IMR-90 (cell line): ENCODE measurements around the gene CPNE9. TPM values are rescaled to one million over a fixed set of nuclear protein-coding genes. Genes with fewer than 3 reads are reported as not detected.
A peak's percentile ranks its signal among the peaks of the same experiment; 100 is the strongest.

Source experiments
- ATAC-seq: fragments of 200-7000 bp; cut with Tn5 transposase; 2 replicates; pipeline ENCODE4 v1.9.1; 2020; ENCODE audit warnings: low read depth, mild to moderate bottlenecking, moderate library complexity
- BruUV-seq: library from RNA; stranded (reverse); fragments of 400-500 nt; replicated peaks from 2 replicates; lab custom pipeline; 2021; lab: Mats Ljungman, UMichigan
- CTCF ChIA-PET: fragments of 300-600 bp; formaldehyde crosslinking; extraction: SDS; loops from one replicate; lab custom pipeline; 2021; ENCODE audit warnings: antibody characterized with exemption; lab: Yijun Ruan, JAX
- POLR2A ChIA-PET: fragments of 300-600 bp; sonication (Branson Sonifier 250); formaldehyde crosslinking; loops from one replicate; lab custom pipeline; 2022; ENCODE audit warnings: antibody characterized with exemption; ENCODE audit not compliant: unreplicated experiment; lab: Charles Lee
- DNase-seq: peaks from one replicate; pipeline ENCODE4 v3.0.0; 2013
- H2AFZ ChIP-seq: replicated peaks from 2 replicates; pipeline ENCODE3; 2013; ENCODE audit warnings: low read length, mild to moderate bottlenecking; ENCODE audit not compliant: poor library complexity
- H2AK5ac ChIP-seq: 2 replicates; pipeline ENCODE4 v1.6.1; 2013; ENCODE audit warnings: low read depth, low read length, inconsistent platforms
- H2AK9ac ChIP-seq: replicated peaks from 2 replicates; pipeline ENCODE3; 2013; ENCODE audit warnings: mild to moderate bottlenecking, low read depth, low read length, moderate library complexity; ENCODE audit not compliant: poor library complexity
- H2BK120ac ChIP-seq: 2 replicates; pipeline ENCODE4 v1.6.1; 2013; ENCODE audit warnings: low read depth, low read length, inconsistent platforms
- H2BK15ac ChIP-seq: 3 replicates; pipeline ENCODE4 v1.6.1; 2013; ENCODE audit warnings: low read depth, low read length, inconsistent platforms
- H2BK20ac ChIP-seq: 2 replicates; pipeline ENCODE4 v1.6.1; 2013; ENCODE audit warnings: low read depth, mild to moderate bottlenecking, inconsistent platforms, low read length, moderate library complexity
- H2BK5ac ChIP-seq: 2 replicates; pipeline ENCODE4 v1.6.1; 2013; ENCODE audit warnings: mild to moderate bottlenecking, low read depth, low read length, inconsistent platforms; ENCODE audit not compliant: poor library complexity, severe bottlenecking
- H3K14ac ChIP-seq: replicated peaks from 2 replicates; pipeline ENCODE4 v1.6.1; 2013; ENCODE audit warnings: low read depth, low read length, inconsistent platforms
- H3K18ac ChIP-seq: 2 replicates; pipeline ENCODE4 v1.6.1; 2013; ENCODE audit warnings: low read depth, low read length, control low read depth
- H3K23ac ChIP-seq: 2 replicates; pipeline ENCODE4 v1.6.1; 2013; ENCODE audit warnings: low read depth, low read length, inconsistent platforms
- H3K27ac ChIP-seq: 2 replicates; pipeline ENCODE4 v1.5.1; 2013; ENCODE audit warnings: mild to moderate bottlenecking, control low read depth, low read length; ENCODE audit not compliant: insufficient read depth
- H3K27me3 ChIP-seq: 2 replicates; pipeline ENCODE4 v1.6.1; 2013; ENCODE audit warnings: low read length; ENCODE audit not compliant: control insufficient read depth, insufficient read depth
- H3K36me3 ChIP-seq: 2 replicates; pipeline ENCODE4 v1.6.1; 2013; ENCODE audit warnings: low read length, mixed read lengths; ENCODE audit not compliant: control insufficient read depth, insufficient read depth
- H3K4ac ChIP-seq: 2 replicates; pipeline ENCODE4 v1.6.1; 2013; ENCODE audit warnings: low read depth, low read length, inconsistent platforms
- H3K4me1 ChIP-seq: 2 replicates; pipeline ENCODE4 v1.6.1; 2013; ENCODE audit warnings: low read length, mixed read lengths; ENCODE audit not compliant: control insufficient read depth, insufficient read depth
- H3K4me2 ChIP-seq: 2 replicates; pipeline ENCODE4 v1.6.1; 2013; ENCODE audit warnings: low read depth, mild to moderate bottlenecking, control low read depth, low read length, moderate library complexity
- H3K4me3 ChIP-seq: 2 replicates; pipeline ENCODE4 v1.5.1; 2013; ENCODE audit warnings: low read depth, mild to moderate bottlenecking, control low read depth, low read length, moderate library complexity; ENCODE audit not compliant: insufficient read depth
- H3K56ac ChIP-seq: 2 replicates; pipeline ENCODE4 v1.6.1; 2013; ENCODE audit warnings: low read length, inconsistent platforms; ENCODE audit not compliant: insufficient read depth; ENCODE audit errors: extremely low read depth
- H3K79me1 ChIP-seq, 2 experiments: 2 replicates each; pipeline ENCODE4 v1.6.1; 2013; ENCODE audit warnings: low read length in 2 of 2, inconsistent platforms in 1 of 2, low read depth in 1 of 2
- H3K9ac ChIP-seq: 2 replicates; pipeline ENCODE4 v1.6.1; 2013; ENCODE audit warnings: low read depth, low read length, control low read depth
- H3K9me1 ChIP-seq: 2 replicates; pipeline ENCODE4 v1.6.1; 2013; ENCODE audit warnings: low read length, inconsistent platforms; ENCODE audit not compliant: insufficient read depth
- H3K9me3 ChIP-seq: 2 replicates; pipeline ENCODE4 v1.6.1; 2013; ENCODE audit warnings: low read length; ENCODE audit not compliant: control insufficient read depth, insufficient read depth
- H4K20me1 ChIP-seq: 2 replicates; pipeline ENCODE4 v1.6.1; 2013; ENCODE audit warnings: low read length, inconsistent platforms; ENCODE audit not compliant: insufficient read depth
- H4K5ac ChIP-seq: 2 replicates; pipeline ENCODE4 v1.6.1; 2013; ENCODE audit warnings: mild to moderate bottlenecking, low read depth, low read length, control low read depth
- H4K8ac ChIP-seq, 2 experiments: 2 replicates each; pipeline ENCODE4 v1.6.1; 2013; ENCODE audit warnings: low read depth in 2 of 2, low read length in 2 of 2, control low read depth in 1 of 2, inconsistent platforms in 1 of 2
- H4K91ac ChIP-seq: 2 replicates; pipeline ENCODE4 v1.6.1; 2013; ENCODE audit warnings: low read depth, low read length, inconsistent platforms; ENCODE audit not compliant: insufficient read depth
- FOS ChIP-seq: fragments of 150-350 bp; IDR thresholded peaks from 2 replicates; pipeline ENCODE4 v1.6.1; 2016; ENCODE audit warnings: low read depth, low read length
- MXI1 ChIP-seq: IDR thresholded peaks from 2 replicates; pipeline ENCODE4 v1.6.1; 2012; ENCODE audit warnings: low read depth, mild to moderate bottlenecking, low read length, moderate library complexity, borderline replicate concordance
- USF2 ChIP-seq: fragments of 150-350 bp; IDR thresholded peaks from 2 replicates; pipeline ENCODE4 v1.6.1; 2017; ENCODE audit warnings: mild to moderate bottlenecking, antibody characterized with exemption, low read length, low read depth
- WGBS, 2 experiments: methylation state at CpG; one replicate each; pipeline versions ENCODE4 v1.1.5 to v1.1.7; 2013; ENCODE audit warnings: missing lambda C conversion rate in 2 of 2; ENCODE audit not compliant: insufficient read length in 1 of 2; ENCODE audit errors: extremely low coverage in 2 of 2; 5-methylcytosine and 5-hydroxymethylcytosine counted together
- dilution Hi-C: fragments of 300-500 bp; cut with HindIII; formaldehyde crosslinking; loops from one replicate; pipeline ENCODE4 v1.14.3; 2018; ENCODE audit warnings: low sequenced_read_pairs; ENCODE audit not compliant: unreplicated experiment
- in situ Hi-C: fragments of 300-500 bp; cut with MboI; formaldehyde crosslinking; loops from 3 replicates; pipeline ENCODE4 v1.14.3; 2019; ENCODE audit warnings: low sequenced_read_pairs, inconsistent platforms, mixed read lengths
- intact Hi-C: fragments of 100-400 bp; cut with micrococcal nuclease; formaldehyde crosslinking; loops from 2 replicates; pipeline ENCODE4 v1.10.0; 2022
- polyA plus RNA-seq, 3 experiments: library from polyadenylated mRNA; depleted of rRNA; stranded (reverse); fragments of >200 nt; gene quantifications; 2 replicates each; pipeline ENCODE4 v1.2.3, GENCODE V29; 2012; ENCODE audit warnings: low replicate concordance in 1 of 3
- total RNA-seq: library from RNA; depleted of rRNA; stranded (reverse); fragments of >200 nt; gene quantifications from 2 replicates; pipeline ENCODE4 v1.2.3, GENCODE V29; 2012

Gene CPNE9
- total and polyA plus RNA-seq, 2 of the 4 experiments (the other 2 are of a cell fraction) = not detected

DNA sequence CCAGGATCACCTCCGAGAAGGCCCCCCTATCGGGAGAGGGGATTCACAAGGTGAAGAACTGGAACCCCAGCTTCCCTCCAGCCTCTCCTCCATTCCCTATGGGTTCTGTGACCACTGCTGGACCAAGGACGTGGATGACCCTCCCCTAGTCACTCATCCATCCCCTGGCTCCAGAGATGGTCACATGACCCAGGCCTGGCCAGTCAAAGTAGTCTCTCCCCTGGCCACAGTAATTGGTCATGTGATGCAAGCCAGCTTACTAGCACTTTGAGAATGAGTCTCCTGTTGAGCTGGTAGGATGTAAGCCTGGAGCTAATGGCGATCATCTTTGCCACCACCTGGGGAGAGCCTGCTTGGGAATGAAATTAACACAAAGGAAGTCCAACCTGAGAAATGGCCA is 62.2 kb downstream of the CPNE9 start:
- CTCF ChIA-PET = no interaction called here
- intact Hi-C loops (no loop called here), in situ Hi-C loops (no loop called here), dilution Hi-C loops (no loop called here)
- no peaks in the 10 kb centered on the region for H3K27me3 ChIP-seq
- no peak overlapping the region for H2BK5ac ChIP-seq
- no peak overlapping the region for H4K91ac ChIP-seq
- peaks cover 10% of the 10 kb centered on the region for H3K36me3 ChIP-seq
- no peak overlapping the region for H3K23ac ChIP-seq
- TF ChIP-seq MXI1 (no peak), USF2 (peak; percentile 87), FOS (no peak)
- no peak overlapping the region for H3K4me3 ChIP-seq
- H3K79me1 ChIP-seq = peaks cover 16 to 49% of the 10 kb centered on the region in 2 experiments
- no peaks in the 10 kb centered on the region for H3K9me3 ChIP-seq
- H2BK15ac ChIP-seq = no peak overlapping the region
- H3K4ac ChIP-seq = no peak overlapping the region; the same call in 1 of the 2 replicates
- H3K27ac ChIP-seq = no peak overlapping the region
- no peak overlapping the region for H2BK20ac ChIP-seq
- H4K5ac ChIP-seq = no peak overlapping the region
- no peak overlapping the region for H3K9ac ChIP-seq
- H4K20me1 ChIP-seq = peaks cover 8% of the 10 kb centered on the region; the same call in 1 of the 2 replicates
- POLR2A ChIA-PET = no interaction called here
- H3K14ac ChIP-seq = no peak overlapping the region
- H3K18ac ChIP-seq = no peak overlapping the region
- H3K4me2 ChIP-seq = no peak overlapping the region
- H2AK9ac ChIP-seq = peak overlapping the region; percentile 18
- no peak for DNase-seq
- peaks cover 28% of the 10 kb centered on the region for H3K9me1 ChIP-seq
- BruUV-seq = no TSS peak
- no peak for ATAC-seq
- no peak overlapping the region for H2BK120ac ChIP-seq
- H2AK5ac ChIP-seq = no peak overlapping the region
- no peak overlapping the region for H3K56ac ChIP-seq
- no peak overlapping the region for H4K8ac ChIP-seq
- H2AFZ ChIP-seq = peak overlapping the region; percentile 21
- 100% methylated on average over 1 of the region's 4 CpGs; no CpG with 5 or more reads in 1 of the 2 experiments for WGBS, 2 experiments
- peaks cover 27% of the 10 kb centered on the region for H3K4me1 ChIP-seq
